HFFc6 (cell line): ENCODE results near the gene AMOTL1. TPM values are rescaled to one million over a fixed set of nuclear protein-coding genes. Genes with fewer than 3 reads are reported as not detected.
A peak's percentile ranks its signal among the peaks of the same experiment; 100 is the strongest.
"Not testable (repeated sequence)": the region's sequence is repeated elsewhere in the genome, so short reads cannot be mapped to it uniquely, and the experiment has no call there.

Source experiments
- DNase-seq: peaks from one replicate; pipeline ENCODE4 v3.0.0-alpha.2; 2018
- H3K27ac Mint-ChIP-seq: 2 replicates; pipeline ENCODE4 v1.8.0; 2020; ENCODE audit warnings: mild to moderate bottlenecking, mixed read lengths
- H3K27me3 Mint-ChIP-seq: 2 replicates; pipeline ENCODE4 v1.8.0; 2021; ENCODE audit warnings: mild to moderate bottlenecking, moderate library complexity, mixed read lengths; ENCODE audit not compliant: insufficient read depth
- H3K36me3 Mint-ChIP-seq: 2 replicates; pipeline ENCODE4 v1.8.0; 2021; ENCODE audit warnings: low read depth, mixed read lengths
- H3K4me1 Mint-ChIP-seq: 2 replicates; pipeline ENCODE4 v1.8.0; 2020; ENCODE audit warnings: low read depth, mixed read lengths
- H3K4me3 Mint-ChIP-seq: 2 replicates; pipeline ENCODE4 v1.8.0; 2020; ENCODE audit warnings: mild to moderate bottlenecking, moderate library complexity, mixed read lengths
- H3K9me3 Mint-ChIP-seq: 2 replicates; pipeline ENCODE4 v1.8.0; 2020; ENCODE audit warnings: mild to moderate bottlenecking, mixed read lengths
- total RNA-seq, 6 experiments: library from RNA; stranded (reverse); fragmentation: NEBNext Ultra II Directional; extraction: Animal tissue kit (Norgen Biotek cat#: 25700); gene quantifications; 2 replicates in 1 of 6; 3 replicates in 5 of 6; pipeline ENCODE4 v1.2.3, GENCODE V29; 2021
- TF ChIP-seq, protein P1 (sequence below): fragments of 200-600 bp; sonication (generic); IDR thresholded peaks from 2 replicates; pipeline ENCODE4 v1.5.0; 2021; ENCODE audit warnings: antibody characterized with exemption, mild to moderate bottlenecking

Gene AMOTL1
- total RNA-seq, 6 experiments from 2014 or later = 43.1 to 65.9 (median 48.4) TPM

DNA sequence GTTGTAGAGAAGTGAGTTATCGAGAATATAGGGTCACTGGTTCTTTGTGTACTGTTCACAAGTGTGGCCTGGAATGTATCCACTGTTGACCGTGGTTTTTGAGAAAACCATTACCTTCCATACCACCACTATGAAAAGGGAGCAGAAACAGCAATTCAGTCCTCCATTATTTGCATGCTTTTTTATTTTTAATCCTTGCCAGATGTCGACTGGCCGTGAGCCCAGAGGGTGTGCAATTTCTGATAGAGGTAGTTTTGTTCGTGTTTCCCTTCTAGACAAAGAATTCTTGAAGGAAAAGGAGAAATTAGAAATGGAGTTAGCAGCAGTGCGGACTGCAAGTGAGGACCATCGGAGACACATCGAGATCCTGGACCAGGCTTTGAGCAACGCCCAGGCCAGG, 81.7 kb downstream of the AMOTL1 start:
- Mint-ChIP-seq H3K27ac (peak overlapping the region; percentile 27; the same call in 1 of the 2 replicates), H3K27me3 (no peaks in the 10 kb centered on the region), H3K36me3 (peaks cover 33% of the 10 kb centered on the region), H3K9me3 (no peaks in the 10 kb centered on the region), H3K4me3 (no peak overlapping the region), H3K4me1 (peaks cover 19% of the 10 kb centered on the region)
- TF ChIP-seq, protein P1, sequence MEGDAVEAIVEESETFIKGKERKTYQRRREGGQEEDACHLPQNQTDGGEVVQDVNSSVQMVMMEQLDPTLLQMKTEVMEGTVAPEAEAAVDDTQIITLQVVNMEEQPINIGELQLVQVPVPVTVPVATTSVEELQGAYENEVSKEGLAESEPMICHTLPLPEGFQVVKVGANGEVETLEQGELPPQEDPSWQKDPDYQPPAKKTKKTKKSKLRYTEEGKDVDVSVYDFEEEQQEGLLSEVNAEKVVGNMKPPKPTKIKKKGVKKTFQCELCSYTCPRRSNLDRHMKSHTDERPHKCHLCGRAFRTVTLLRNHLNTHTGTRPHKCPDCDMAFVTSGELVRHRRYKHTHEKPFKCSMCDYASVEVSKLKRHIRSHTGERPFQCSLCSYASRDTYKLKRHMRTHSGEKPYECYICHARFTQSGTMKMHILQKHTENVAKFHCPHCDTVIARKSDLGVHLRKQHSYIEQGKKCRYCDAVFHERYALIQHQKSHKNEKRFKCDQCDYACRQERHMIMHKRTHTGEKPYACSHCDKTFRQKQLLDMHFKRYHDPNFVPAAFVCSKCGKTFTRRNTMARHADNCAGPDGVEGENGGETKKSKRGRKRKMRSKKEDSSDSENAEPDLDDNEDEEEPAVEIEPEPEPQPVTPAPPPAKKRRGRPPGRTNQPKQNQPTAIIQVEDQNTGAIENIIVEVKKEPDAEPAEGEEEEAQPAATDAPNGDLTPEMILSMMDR = no peak
- no peak for DNase-seq

DNA sequence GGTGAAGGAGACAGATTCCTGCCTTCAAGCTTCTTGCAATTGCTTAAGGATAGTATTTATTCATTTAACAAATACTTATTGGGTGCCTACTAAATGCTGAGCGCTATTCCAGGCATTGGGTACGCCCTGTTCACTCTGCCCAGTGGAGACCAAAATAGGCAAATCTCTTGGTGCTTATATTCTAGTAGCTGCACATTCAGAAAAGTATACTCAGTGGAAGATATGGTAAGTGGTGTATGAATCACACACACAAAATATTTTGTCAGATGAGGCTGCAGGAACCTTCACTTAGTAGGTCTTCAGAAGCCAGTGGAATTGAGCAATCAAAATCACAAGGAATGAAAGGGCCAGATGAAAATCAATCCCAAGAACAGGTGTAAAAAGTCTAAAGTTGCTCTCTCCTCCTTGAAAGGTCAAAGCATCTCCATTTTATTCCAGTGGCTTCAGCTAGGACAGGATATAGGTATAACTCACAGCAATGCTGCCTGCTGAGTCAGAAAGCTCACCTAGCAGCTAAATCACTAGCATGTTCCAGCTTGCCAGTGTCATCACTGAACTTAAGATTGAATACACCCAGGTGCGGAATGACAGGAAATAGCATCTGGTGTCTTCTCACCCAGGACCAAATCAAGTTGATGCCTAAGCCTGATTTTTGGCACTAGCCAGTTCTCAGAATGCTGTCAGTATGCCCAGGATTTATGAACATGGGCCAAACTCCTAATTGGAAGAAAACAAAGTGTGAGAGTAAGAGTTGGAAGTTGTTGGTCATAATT, 83.9 kb downstream of the AMOTL1 start:
- Mint-ChIP-seq H3K36me3 (peaks cover 40% of the 10 kb centered on the region), H3K4me3 (no peak overlapping the region), H3K9me3 (no peaks in the 10 kb centered on the region), H3K4me1 (peaks cover 6% of the 10 kb centered on the region), H3K27me3 (no peaks in the 10 kb centered on the region), H3K27ac (no peak overlapping the region)
- no peak for DNase-seq
- TF ChIP-seq, protein P1 = no peak

DNA sequence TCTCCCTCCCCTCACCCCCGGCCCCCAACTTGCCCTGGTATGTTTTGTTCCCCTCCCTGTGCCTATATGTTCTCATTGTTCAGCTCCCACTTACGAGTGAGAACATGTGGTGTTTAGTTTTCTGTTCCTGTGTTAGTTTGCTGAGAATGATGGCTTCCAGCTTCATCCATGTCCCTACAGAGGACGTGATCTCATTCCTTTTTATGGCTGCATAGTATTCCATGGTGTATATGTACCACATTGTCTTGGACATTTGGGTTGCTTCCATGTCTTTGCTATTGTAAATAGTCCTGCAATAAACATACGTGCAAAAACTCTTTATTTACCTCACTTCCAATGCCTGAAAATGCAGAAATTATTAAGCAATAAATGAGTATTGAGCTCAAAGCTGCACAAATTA, 85.1 kb downstream of the AMOTL1 start:
- not testable (repeated sequence) for H3K4me3 Mint-ChIP-seq, H3K27me3 Mint-ChIP-seq, H3K9me3 Mint-ChIP-seq, H3K4me1 Mint-ChIP-seq, DNase-seq, H3K27ac Mint-ChIP-seq
- H3K36me3 Mint-ChIP-seq = peaks cover 46% of the 10 kb centered on the region

DNA sequence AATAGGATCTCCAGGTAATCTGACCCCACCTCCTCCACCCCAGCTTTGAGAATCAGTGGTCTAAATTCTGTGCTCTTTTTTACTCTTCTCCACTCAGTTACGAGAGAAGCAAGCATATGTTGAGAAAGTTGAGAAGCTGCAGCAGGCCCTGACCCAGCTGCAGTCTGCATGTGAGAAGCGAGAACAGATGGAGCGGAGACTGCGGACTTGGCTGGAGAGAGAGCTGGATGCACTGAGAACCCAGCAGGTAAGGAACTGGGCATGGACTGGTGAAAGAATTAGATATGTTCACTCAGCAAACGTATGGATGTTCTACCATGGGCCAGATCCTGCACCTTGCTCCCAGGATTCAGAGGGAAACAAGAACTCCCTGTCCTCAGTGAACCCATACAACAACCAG, 85.7 kb downstream of the AMOTL1 start:
- H3K4me3 Mint-ChIP-seq = no peak overlapping the region
- H3K27ac Mint-ChIP-seq = no peak overlapping the region
- H3K4me1 Mint-ChIP-seq = peaks cover 6% of the 10 kb centered on the region
- TF ChIP-seq, protein P1 = no peak
- DNase-seq = no peak
- peaks cover 46% of the 10 kb centered on the region for H3K36me3 Mint-ChIP-seq
- H3K9me3 Mint-ChIP-seq = no peaks in the 10 kb centered on the region
- no peaks in the 10 kb centered on the region for H3K27me3 Mint-ChIP-seq

DNA sequence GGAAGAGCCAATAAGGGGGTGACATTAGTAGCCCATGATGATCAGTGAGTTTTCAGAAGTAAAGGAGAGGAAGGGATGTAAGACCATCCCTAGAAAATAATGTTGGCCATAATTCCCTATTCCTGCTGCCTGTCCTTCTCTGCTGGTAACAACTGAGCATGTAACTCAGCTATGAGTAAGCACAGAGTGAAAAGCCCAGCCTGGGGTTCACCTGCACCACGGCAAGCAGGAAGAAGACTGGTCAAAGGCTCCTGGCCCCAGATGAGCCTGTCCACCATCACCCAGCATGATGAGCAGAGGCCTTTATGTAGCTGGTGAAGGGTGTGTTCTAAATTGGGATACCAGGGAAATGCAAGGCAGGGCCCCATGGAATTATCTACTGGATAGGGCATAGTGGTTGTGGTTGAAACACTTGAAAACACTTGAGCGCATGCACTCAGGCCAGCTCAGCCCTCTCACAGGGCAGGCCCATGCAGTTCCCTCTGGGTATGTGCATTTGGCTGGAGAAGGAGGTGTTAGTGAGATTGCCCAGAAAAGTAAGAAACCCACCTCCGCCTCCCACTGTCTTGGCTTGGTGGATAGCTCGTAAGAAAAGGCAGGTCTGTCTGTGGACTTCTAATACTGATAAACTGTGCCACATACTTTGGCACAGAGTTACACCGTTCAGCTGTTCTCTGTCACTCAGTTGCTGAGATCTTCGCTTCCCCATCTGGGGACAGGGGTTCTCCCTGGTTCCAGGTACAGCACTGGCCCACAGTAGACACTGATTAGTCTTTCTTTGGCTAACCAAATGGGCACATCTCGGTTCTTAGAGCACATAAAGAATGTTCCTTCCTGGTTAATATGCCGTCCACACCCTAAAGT, 86.8 kb downstream of the AMOTL1 start:
- no peak for DNase-seq
- Mint-ChIP-seq H3K36me3 (peaks cover 55% of the 10 kb centered on the region), H3K9me3 (no peaks in the 10 kb centered on the region), H3K27ac (no peak overlapping the region; the same call in 1 of the 2 replicates), H3K27me3 (no peaks in the 10 kb centered on the region), H3K4me3 (no peak overlapping the region), H3K4me1 (peaks cover 2% of the 10 kb centered on the region)
- TF ChIP-seq, protein P1 = no peak

DNA sequence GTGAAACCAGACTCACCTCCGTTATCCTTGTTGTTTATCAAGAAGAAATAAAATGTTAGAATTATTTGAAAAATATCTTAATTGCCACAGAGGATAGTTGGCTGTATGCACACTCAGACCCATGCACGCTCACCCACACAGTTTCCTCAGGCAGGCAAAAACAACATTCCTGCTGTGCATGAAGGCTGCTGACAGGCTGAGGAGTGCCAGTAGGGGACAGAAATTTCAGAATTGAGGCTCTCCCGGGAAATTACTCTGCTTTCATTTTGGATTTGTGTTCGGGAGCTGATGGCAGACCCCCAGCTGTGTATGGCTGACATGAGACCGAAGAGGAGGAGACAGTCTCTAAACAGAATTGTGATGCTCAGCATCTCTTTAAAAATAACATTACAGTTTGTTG, 87.5 kb downstream of the AMOTL1 start:
- DNase-seq = no peak
- H3K9me3 Mint-ChIP-seq = no peaks in the 10 kb centered on the region
- H3K36me3 Mint-ChIP-seq = peaks cover 56% of the 10 kb centered on the region
- no peak overlapping the region for H3K4me3 Mint-ChIP-seq
- H3K4me1 Mint-ChIP-seq = no peaks in the 10 kb centered on the region
- no peaks in the 10 kb centered on the region for H3K27me3 Mint-ChIP-seq
- TF ChIP-seq, protein P1 = no peak
- no peak overlapping the region for H3K27ac Mint-ChIP-seq
